ENCODE measurements around the gene RAB11FIP4. TPM values are rescaled to one million over a fixed set of nuclear protein-coding genes. Genes with fewer than 3 reads are reported as not detected.

The RAB11FIP4 gene
- total and polyA plus RNA-seq, 4 donors: 1.5 to 16.0 (median 3.3) TPM

- no peak for DNase-seq (ENCODE audit: low spot score)
- H3K27ac ChIP-seq (ENCODE audit: low read depth in 1 of 2, low read length in 2 of 2): no peak overlapping the region
- no peaks in the 10 kb centered on the region for H3K36me3 ChIP-seq (ENCODE audit: control insufficient read depth in 4 of 4, insufficient read depth in 3 of 4, low read depth in 1 of 4, low read length in 3 of 4)
- WGBS: 72% methylated on average over 10 of the region's 10 CpGs
- TF ChIP-seq TAF1 (conservative IDR thresholded peaks at IDR 0.05) (no peak), JUND (IDR thresholded peaks at IDR 0.05) (no peak), HNF4A (conservative IDR thresholded peaks at IDR 0.05) (no peak), NR2F2 (IDR thresholded peaks at IDR 0.05) (no peak), RXRA (IDR thresholded peaks at IDR 0.05) (no peak), FOXA2 (IDR thresholded peaks at IDR 0.05) (no peak), YY1 (IDR thresholded peaks at IDR 0.05) (no peak), MAX (IDR thresholded peaks at IDR 0.05) (no peak), HNF4G (IDR thresholded peaks at IDR 0.05) (no peak), GABPA (IDR thresholded peaks at IDR 0.05 in 1 of 2, conservative IDR thresholded peaks at IDR 0.05 in 1 of 2) (no peak), RAD21 (IDR thresholded peaks at IDR 0.05) (no peak), FOXA1 (IDR thresholded peaks at IDR 0.05) (no peak), CTCF (IDR thresholded peaks at IDR 0.05; ENCODE audit: low read depth, low read length, missing input control) (no peak), SP1 (IDR thresholded peaks at IDR 0.05) (no peak), EGR1 (IDR thresholded peaks at IDR 0.05; ENCODE audit: low read depth in 2 of 2) (no peak), ATF3 (IDR thresholded peaks at IDR 0.05) (no peak)
- TF ChIP-seq, protein P1, sequence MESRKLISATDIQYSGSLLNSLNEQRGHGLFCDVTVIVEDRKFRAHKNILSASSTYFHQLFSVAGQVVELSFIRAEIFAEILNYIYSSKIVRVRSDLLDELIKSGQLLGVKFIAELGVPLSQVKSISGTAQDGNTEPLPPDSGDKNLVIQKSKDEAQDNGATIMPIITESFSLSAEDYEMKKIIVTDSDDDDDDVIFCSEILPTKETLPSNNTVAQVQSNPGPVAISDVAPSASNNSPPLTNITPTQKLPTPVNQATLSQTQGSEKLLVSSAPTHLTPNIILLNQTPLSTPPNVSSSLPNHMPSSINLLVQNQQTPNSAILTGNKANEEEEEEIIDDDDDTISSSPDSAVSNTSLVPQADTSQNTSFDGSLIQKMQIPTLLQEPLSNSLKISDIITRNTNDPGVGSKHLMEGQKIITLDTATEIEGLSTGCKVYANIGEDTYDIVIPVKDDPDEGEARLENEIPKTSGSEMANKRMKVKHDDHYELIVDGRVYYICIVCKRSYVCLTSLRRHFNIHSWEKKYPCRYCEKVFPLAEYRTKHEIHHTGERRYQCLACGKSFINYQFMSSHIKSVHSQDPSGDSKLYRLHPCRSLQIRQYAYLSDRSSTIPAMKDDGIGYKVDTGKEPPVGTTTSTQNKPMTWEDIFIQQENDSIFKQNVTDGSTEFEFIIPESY (IDR thresholded peaks at IDR 0.05): no peak
- TF ChIP-seq, protein P2, sequence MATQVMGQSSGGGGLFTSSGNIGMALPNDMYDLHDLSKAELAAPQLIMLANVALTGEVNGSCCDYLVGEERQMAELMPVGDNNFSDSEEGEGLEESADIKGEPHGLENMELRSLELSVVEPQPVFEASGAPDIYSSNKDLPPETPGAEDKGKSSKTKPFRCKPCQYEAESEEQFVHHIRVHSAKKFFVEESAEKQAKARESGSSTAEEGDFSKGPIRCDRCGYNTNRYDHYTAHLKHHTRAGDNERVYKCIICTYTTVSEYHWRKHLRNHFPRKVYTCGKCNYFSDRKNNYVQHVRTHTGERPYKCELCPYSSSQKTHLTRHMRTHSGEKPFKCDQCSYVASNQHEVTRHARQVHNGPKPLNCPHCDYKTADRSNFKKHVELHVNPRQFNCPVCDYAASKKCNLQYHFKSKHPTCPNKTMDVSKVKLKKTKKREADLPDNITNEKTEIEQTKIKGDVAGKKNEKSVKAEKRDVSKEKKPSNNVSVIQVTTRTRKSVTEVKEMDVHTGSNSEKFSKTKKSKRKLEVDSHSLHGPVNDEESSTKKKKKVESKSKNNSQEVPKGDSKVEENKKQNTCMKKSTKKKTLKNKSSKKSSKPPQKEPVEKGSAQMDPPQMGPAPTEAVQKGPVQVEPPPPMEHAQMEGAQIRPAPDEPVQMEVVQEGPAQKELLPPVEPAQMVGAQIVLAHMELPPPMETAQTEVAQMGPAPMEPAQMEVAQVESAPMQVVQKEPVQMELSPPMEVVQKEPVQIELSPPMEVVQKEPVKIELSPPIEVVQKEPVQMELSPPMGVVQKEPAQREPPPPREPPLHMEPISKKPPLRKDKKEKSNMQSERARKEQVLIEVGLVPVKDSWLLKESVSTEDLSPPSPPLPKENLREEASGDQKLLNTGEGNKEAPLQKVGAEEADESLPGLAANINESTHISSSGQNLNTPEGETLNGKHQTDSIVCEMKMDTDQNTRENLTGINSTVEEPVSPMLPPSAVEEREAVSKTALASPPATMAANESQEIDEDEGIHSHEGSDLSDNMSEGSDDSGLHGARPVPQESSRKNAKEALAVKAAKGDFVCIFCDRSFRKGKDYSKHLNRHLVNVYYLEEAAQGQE (IDR thresholded peaks at IDR 0.05): no peak
- no peaks in the 10 kb centered on the region for H3K9me3 ChIP-seq (ENCODE audit: control insufficient read depth in 4 of 4, low read length in 3 of 4)
- no peak overlapping the region for H3K4me3 ChIP-seq (ENCODE audit: low read depth in 1 of 3, low read length in 3 of 3)
- no peaks in the 10 kb centered on the region for H3K4me1 ChIP-seq (ENCODE audit: control insufficient read depth in 4 of 4, insufficient read depth in 4 of 4, low read length in 3 of 4)
- H3K27me3 ChIP-seq (ENCODE audit: control insufficient read depth in 4 of 4, insufficient read depth in 4 of 4, low read length in 3 of 4): no peaks in the 10 kb centered on the region
- no peak overlapping the region for H3K9ac ChIP-seq (ENCODE audit: low read depth in 1 of 2, low read length in 2 of 2)
Measured at GRCh38 chr17:31416503-31416923, 25.0 kb downstream of the RAB11FIP4 start.

All from liver (tissue), 9 donors.